ENCODE results near the gene ASMTL.
"Not testable (repeated sequence)": the region's sequence is repeated elsewhere in the genome, so short reads cannot be mapped to it uniquely, and the experiment has no call there.

Gene ASMTL

DNA sequence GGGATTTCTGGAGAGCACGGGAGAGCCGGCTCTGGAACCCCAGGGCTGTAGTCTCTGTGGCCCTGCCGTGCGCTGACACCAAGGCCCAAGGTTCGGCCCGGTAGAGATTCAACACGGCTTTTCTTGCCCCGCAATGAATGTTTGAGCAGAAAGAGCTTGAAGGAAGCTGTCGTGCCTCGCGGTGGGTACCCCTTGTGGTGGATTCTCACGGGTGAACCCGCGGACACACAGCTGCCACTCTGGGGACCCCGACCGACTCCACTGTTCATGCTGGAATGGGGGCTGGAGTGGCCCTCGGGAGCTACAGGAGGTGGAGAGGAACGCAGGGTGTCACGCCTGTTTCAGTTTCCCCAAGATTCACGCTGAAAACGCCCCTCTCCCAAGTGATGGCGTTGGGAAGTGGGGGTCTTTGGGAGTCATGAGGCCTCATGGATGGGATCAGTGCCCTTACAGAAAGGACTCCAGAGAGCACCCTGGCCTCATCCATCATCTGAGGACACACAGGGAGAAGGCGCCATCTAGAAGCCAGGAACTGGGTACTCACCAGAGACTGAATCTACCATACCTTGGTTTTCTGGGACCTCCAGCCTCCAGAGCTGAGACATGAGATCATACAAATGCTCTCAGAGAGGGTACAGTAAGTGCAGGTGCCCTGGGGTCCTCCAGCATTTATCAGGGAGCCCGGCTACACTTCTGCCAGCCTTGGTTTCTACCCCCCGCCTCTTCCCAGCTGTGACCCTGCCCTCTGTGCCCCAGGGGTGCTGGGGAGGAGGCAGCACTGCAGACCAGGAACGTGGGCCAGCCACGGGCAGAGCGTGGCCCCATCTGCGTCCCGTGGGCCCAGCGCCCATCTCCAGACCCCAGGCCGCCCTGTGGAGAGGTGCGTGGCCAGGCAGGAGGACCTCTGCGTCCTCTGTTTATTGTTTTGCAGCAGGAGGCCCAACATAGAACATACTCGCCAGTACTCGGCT lies 67.2 kb downstream of the ASMTL start:
- no peak for DNase-seq

DNA sequence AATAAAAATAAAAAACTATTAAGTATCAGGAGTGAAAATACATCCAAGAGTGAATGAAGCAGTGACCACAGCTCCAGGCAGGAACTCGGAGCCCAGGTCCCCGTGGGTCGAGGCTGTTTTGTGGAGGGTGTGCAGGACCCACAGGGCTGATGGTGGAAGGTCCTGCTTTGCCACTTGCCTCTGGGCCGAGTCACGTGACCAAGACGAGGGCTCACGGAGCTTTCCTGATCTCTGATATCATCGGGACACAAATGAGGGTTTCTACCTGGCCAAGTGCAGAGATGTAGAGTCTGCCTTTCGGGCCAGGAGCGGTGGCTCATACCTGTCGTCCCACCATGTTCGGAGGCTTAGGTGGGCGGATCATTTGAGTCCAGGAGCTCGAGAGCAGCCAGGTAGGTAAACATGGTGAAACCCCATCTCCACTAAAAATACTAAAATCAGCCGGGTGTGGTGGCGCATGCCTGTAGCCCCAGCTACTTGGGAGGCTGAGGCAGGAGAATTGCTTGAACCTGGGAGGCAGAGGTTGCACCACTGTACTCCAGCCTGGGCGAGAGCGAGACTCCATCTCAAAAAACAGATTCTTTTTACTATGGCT lies 68.0 kb downstream of the ASMTL start:
- no peak for DNase-seq

DNA sequence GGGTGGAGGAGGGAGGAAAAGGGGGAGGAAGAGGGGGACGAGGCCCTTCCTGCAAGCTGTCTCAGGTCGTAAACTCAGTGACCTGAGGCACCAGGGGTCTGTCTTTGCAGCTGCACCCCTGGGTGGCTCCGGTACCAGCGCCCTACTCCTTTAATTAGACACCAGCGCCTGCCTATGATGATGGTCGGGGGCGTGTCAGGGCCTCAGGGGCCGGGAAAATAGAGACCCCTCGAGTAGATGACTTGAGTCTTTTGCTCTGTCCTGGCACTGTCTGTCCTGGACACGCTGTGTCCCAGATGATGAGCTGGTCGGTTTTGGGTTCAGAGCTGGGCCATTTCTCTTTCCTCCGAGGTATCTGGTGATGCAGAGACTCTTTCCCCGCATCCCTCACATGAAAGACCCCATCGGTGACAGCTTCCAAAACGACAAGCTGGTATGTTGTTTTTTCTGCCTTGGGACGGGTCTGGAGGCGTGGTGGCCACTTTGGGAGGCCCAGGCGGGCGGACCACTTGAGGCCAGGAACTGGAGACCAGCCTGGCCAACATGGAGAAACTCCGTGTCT lies 72.0 kb downstream of the ASMTL start:
- DNase-seq: no peak

DNA sequence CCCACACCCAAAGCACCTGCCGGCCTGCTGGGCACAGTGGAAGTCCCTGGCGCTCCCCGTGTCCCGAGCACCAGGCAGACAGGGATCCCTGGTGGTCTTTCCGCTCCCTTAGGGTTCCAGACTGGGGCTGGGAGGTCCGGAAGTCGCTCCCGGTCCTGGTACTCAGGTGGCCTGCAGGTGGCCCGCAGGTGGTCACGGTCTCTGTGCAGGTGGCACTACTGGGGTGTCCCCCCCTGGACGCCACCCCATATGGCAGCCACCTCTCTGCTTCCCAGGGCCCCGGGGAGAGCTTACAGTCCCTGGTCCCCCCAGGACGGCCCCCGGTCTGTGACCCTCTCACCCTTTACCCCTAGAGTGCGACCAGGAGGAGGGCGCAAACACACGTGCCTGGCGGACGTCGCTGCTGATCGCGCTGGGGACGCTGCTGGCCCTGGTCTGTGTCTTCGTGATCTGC lies 74.4 kb downstream of the ASMTL start:
- DNase-seq: no peak

DNA sequence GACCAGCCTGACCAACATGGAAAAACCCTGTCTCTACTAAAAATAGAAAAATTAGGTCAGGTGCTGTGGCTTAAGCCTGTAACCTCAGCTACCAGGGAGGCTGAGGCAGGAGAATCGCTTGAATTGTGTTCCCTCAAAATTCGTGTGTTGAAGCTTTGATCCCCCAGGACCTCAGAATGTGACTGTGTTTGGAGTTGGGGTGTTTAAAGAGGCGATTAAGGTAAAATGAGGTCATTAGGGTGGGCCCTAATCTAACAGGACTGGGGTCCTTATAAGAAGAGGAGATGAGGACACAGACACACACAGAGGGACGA lies 84.4 kb downstream of the ASMTL start:
- no peak for DNase-seq

DNA sequence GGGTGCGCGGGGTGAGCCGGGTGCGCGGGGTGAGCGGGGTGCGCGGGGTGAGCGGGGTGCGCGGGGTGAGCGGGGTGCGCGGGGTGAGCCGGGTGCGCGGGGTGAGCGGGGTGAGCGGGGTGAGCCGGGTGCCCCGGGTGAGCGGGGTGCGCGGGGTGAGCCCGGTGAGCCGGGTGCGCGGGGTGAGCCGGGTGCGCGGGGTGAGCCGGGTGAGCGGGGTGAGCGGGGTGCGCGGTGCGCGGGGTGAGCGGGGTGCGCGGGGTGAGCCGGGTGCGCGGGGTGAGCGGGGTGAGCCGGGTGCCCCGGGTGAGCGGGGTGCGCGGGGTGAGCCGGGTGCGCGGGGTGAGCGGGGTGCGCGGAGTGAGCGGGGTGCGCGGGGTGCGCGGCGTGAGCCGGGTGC lies 86.3 kb downstream of the ASMTL start:
- not testable (repeated sequence) for DNase-seq

DNA sequence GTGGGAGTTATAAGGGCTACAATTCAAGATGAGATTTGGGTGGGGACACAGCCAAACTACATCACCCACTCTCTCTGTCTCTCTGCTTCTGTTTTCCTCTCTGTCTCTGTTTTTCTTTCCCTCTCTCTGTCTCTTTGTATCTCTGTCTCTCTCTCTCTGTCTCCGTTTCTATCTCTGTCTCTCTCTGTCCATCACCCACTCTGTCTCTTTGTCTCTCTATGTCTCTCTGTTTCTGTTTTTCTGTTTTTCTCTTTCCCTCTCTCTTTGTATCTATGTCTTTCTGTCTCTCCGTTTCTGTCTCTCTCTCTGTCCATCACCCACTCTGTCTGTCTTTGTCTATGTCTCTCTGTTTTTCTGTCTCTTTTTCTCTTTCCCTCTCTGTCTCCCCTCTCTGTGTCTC lies 90.8 kb downstream of the ASMTL start:
- no peak for DNase-seq

DNA sequence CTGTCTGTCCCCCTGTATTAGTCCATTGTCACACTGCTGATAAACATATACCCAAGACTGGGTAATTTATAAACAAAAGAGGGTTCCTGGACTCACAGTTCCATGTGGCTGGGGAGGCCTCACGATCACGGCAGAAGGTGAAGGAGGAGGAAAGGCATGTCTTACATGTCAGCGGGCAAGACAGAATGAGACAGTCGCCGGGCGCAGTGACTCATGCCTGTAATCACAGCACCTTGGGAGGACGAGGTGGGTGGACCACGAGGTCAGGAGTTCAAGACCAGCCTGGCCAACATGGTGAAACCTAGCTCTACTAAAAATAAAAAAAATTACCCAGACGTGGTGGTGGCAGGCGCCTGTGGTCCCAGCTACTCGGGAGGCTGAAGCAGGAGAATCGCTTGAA lies 91.4 kb downstream of the ASMTL start:
- DNase-seq: no peak

DNA sequence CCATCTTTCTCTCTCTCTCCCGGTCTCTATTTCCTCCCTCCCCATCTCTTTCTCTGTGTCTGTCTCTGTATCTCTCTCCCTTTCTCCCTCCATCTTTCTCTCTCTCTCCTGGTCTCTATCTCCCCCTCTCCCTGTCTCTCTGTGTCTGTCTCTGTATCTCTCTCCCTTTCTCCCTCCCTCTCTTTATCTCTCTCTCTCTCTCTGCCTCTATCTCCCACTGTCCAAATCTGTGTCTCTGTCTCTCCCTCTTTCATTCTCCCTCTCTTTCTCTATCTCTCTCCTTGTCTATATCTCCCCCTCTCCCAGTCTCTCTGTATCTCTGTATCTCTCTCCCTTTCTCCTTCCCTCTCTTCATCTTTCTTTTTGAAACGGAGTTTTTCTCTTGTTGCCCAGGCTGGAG lies 92.5 kb downstream of the ASMTL start:
- no peak for DNase-seq

DNA sequence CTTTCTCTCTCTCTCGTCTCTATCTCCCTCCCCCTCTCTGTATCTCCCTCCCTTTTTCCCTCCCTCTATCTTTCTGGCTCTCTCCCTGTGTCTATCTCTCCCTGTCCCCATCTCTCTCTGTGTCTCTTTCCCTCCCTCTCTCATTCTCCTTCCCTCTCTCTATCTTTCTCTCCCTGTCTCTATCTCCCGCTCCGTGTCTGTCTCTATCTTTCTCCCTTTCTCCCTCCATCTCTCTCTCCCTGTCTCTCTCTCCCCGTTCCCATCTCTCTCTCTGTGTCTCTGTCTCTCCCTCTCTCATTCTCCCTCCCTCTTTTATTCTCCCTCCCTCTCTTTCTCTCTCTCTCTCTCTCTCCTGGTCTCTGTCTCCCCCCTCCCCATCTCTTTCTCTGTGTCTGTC lies 93.2 kb downstream of the ASMTL start:
- DNase-seq: no peak

DNA sequence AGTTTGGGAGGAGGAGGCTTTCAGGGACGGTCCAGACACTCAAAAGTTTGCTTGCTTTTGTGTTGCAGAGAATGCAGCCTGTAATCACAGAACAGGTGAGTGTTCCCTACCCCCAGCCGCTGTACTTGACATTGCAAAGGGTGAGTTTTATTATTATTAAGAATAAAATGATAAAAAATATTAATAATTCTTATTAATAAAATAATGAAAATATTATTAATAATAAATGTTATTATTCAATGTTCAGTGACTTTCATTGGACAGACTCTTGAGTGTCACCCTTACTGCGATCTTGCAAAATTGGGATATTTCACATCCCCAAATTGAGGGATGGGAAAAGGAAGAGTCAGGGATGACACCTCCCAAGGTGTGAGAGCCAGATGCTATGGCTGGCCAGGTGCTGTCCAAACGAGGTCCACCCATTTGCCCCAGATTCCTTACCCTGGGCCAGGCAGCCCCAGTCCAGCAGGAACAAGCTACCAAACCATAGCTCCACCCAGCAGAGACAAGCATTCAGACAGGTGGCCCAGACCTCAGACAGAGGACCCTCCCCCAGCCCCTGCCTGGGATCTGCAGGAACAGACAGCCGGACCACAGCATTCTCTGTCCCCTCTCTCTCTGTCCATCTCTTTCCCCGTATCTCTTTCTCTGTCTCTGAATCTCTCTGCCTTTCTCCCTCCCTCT lies 93.8 kb downstream of the ASMTL start:
- DNase-seq: no peak

DNA sequence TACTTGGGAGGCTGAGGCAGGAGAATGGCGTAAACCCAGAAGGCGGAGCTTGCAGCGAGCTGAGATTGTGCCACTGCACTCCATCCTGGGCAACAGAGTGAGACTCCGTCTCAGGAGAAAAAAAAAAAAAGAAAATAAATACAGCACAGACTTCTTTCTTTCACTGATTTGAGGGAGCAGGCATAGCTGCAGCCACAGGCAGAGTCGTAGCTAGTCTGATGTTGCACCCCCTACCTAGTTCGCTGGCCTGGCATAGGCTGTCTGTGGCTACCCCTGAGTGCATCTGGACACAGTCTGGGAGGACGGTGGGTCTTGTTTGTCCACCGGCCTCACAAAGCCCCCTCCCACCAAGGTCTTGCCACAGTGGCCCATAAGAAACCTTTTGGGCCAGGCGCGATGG lies 94.7 kb downstream of the ASMTL start:
- DNase-seq: no peak

DNA sequence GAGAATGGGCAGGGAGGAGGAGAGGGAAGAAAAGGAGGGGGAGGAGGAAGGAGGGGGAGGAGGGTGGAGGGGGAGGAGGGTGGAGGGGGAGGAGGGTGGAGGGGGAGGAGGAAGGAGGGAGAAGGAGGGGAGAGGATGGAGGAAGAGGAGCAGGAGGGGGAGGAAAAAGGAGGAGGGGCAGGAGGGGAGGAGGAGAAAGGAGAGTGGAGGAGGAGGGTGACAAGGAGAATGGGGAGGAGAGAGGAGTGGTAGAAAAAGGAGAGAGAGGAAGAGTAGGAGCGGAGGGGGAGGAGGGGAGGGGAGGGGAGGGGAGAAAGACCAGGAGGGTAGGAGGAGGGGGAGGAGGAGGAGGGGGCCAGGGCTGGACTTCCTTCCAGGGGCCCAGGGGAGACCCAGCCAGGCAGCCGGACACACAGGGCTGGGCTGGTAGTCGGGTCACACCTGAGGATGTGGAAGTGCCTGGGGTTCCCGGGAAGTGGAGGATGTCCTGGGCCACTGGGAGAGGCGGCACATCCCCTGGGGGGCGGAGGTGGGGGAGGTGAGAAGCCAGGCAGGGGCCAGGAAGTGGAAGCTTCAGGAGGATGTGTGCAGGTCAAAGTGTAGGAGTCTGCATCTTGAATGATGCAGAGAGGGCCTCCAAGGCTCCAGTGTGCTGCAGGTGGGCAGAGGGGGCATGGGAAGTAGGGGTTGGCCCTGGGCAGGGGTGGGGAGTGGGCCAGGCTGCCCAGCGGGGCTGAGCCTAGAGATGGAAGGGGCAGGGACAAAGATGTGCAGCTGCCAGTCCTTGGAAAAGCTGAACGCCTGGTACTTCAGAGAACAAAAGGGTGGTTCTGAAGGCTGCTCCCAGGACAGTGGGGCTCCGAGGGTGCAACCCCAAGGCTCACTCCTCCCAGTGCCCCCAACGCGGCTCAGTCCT lies 97.3 kb downstream of the ASMTL start:
- DNase-seq: no peak

DNA sequence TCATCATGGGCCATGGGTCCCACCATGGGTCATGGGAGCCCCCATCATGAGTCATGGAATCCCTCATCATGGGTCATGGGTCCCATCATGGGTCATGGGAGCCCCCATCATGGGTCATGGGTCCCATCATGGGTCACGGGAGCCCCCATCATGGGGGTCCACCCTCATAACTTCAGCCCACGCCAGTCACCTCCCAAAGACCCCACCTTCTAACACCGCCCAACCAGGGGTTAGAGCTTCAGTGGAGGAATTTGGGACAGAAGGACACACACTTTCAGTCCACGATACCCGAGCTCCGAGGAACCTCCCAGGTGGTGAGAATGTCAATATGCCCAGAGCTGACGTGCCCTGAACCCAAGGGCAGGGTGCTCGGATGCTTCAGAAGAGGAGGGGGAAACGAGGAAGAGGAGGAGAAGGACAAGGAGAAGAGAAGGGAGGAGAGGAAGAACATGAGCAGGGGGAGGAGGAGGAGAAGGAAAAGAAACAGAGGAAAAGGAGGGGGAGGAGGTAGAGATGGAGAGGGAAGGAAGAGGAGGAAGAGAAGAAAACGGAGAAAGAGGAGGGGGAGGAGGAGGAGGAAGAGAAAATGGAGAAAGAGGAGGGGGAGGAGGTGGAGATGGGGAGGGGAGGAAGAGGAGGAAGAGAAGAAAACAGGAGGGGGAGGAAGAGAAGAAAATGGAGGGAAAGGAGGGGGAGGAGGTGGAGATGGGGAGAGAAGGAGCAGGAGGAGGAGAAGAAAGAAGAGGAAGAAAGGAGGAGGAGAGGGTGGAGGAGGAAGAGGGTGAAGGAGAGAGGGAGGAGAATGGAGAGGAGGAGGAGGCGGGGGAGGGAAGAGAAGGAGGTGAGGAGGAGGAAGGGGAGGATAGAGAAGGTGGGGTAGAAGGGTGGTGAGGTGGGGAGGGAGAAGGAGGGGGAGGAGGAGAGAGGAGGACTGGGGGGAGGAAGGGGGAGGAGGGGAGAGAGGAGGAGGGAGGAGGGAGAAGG lies 98.4 kb downstream of the ASMTL start:
- DNase-seq: no peak
